NB4 (cell line): Measurements from ENCODE around the gene DAAM2.

ENCODE experiments used
- DNase-seq: peaks from one replicate; pipeline ENCODE4 v3.0.0; 2010; ENCODE audit warnings: low read depth
- H3K4me3 ChIP-seq: one replicate; pipeline ENCODE4 v1.5.1; 2011; ENCODE audit warnings: mild to moderate bottlenecking, low read depth, low read length, moderate library complexity
- MYC ChIP-seq: IDR thresholded peaks from 2 replicates; pipeline ENCODE4 v1.6.1; 2011; ENCODE audit warnings: low read depth, low read length
- POLR2A ChIP-seq: IDR thresholded peaks from 2 replicates; pipeline ENCODE4 v1.6.1; 2011; ENCODE audit warnings: mild to moderate bottlenecking; ENCODE audit not compliant: insufficient read length; ENCODE audit errors: extremely low read depth
- TF ChIP-seq, protein P1 (sequence below): IDR thresholded peaks from 2 replicates; pipeline ENCODE4 v1.6.1; 2011; ENCODE audit warnings: low read depth, low read length
- TF ChIP-seq, protein P2 (sequence below): IDR thresholded peaks from one replicate; pipeline ENCODE4 v1.5.1; 2012; ENCODE audit warnings: low read depth, low read length

Gene DAAM2

DNA sequence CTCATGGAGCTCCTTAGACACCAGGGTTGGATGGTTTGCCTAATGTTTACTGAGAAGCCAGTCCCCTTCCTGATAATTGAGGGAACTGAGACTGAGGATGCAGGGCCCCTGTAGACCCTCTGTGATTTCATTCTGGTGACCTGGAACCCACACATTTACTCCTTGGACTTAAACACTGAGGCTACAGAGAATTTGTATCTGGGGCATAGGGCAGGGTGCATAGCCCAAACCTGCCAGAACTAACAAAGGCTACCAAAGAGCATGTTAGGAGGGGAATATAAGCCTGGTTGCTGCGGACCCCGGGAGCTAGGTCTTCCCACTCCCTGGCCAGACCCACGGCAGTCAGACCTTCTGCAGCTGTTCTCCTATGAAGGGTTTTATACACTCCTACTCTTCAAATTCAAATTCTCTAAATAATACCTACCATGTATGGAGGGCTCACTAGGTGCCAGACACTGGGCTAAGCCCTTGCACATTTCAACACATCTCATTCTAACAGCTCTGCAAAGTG lies 19.7 kb downstream of the DAAM2 start:
- H3K4me3 ChIP-seq: no peak overlapping the region
- no peak for DNase-seq
- no peak for TF ChIP-seq MYC
- TF ChIP-seq, protein P1, sequence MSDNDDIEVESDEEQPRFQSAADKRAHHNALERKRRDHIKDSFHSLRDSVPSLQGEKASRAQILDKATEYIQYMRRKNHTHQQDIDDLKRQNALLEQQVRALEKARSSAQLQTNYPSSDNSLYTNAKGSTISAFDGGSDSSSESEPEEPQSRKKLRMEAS: no peak
- TF ChIP-seq, protein P2, sequence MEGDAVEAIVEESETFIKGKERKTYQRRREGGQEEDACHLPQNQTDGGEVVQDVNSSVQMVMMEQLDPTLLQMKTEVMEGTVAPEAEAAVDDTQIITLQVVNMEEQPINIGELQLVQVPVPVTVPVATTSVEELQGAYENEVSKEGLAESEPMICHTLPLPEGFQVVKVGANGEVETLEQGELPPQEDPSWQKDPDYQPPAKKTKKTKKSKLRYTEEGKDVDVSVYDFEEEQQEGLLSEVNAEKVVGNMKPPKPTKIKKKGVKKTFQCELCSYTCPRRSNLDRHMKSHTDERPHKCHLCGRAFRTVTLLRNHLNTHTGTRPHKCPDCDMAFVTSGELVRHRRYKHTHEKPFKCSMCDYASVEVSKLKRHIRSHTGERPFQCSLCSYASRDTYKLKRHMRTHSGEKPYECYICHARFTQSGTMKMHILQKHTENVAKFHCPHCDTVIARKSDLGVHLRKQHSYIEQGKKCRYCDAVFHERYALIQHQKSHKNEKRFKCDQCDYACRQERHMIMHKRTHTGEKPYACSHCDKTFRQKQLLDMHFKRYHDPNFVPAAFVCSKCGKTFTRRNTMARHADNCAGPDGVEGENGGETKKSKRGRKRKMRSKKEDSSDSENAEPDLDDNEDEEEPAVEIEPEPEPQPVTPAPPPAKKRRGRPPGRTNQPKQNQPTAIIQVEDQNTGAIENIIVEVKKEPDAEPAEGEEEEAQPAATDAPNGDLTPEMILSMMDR: no peak
- no peak for TF ChIP-seq POLR2A

DNA sequence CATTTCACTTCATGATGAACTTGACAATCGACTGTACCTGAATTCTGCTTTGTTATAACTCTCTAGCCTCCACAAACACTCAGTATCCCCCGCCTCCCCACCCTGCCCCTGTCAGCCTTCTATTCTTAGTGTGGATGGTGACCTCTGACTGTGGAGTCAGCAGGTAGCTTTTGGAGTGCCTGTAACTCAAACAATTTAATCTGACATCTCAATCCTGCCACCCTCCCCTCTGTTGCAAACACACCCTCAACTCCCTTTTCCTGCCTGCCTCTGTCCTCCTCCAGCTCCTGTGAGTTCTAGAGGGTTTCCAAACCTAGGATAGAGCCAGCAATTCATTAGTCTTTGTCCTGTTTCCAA lies 20.3 kb downstream of the DAAM2 start:
- DNase-seq: no peak
- H3K4me3 ChIP-seq: no peak overlapping the region
- no peak for TF ChIP-seq POLR2A

DNA sequence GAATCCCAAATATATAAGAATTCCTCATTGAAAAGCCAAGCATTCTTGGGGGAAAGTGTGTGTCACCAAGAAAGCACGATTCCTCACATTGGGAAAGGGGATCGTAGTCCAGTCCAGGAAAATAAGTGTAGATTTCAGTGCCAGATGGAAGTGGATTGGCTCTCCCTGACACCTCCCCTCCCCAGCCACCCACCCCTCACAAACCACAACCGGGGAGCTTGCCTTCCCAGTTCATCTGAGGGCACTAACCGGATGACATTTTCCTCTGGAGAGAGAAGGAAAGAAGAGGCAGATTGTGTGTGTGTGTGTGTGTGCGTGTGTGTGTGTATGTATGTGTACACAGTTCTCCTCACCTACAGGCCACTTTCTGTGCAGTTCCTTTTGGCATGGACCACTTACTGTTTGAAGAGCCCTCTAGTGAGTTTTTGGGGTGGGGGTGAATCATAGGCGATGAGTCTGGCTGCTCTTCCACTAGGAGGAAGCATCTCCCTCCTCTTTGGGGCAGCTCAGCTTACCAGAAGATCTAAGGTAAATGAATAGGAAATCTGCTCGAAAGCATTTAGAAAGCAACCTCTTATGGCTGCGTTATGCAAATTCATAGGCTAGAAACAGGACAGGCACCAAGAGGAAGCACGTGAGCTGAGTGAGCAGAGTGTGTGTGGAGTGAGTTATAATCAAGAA lies 20.8 kb downstream of the DAAM2 start:
- TF ChIP-seq MYC (no peak), POLR2A (no peak)
- TF ChIP-seq, protein P2: no peak
- TF ChIP-seq, protein P1: no peak
- DNase-seq: peak; percentile 12

DNA sequence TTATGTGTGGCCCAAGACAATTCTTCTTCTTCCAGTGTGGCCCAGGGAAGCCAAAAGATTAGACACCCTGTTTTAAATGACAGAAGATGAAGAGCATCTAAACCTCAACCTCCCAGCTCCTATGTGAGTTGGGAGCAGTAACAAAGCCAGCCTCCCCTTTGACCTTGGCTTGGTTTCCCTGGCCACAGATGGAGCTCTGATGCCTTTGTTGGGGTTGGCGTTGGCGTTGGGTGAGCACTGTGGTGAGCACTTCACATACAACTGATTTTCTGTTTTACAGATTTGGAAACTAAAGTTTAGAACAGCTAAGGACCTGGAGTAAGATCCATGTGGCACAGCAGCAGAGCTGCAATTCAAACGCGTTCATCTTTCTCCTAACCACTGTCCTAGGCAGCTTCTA lies 22.1 kb downstream of the DAAM2 start:
- no peak overlapping the region for H3K4me3 ChIP-seq
- DNase-seq: no peak
- TF ChIP-seq MYC (no peak), POLR2A (no peak)
- TF ChIP-seq, protein P2: no peak
- TF ChIP-seq, protein P1: no peak

More for the DNA sequence above, 20.8 kb downstream of the DAAM2 start:
- no peak overlapping the region for H3K4me3 ChIP-seq

DNA sequence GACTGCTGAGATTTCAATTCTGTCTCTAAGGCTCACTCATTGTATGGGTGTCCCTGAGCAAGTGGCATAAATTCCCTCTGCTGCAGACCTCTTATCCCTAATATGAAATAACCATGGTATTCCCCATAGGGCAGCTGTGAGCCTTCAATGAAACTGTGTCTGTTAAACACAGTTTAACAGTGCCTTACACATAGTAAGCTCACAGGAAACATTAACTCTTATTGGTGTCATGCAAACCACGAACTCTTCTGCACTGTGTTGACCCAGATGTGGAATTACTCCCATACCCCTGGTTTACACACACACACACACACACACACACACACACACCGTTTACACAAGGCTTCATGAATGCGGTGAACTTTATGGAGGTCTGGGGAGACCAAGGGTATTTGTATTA lies 23.2 kb downstream of the DAAM2 start:
- TF ChIP-seq MYC (no peak), POLR2A (no peak)
- TF ChIP-seq, protein P1: no peak
- TF ChIP-seq, protein P2: no peak
- no peak overlapping the region for H3K4me3 ChIP-seq
- no peak for DNase-seq

DNA sequence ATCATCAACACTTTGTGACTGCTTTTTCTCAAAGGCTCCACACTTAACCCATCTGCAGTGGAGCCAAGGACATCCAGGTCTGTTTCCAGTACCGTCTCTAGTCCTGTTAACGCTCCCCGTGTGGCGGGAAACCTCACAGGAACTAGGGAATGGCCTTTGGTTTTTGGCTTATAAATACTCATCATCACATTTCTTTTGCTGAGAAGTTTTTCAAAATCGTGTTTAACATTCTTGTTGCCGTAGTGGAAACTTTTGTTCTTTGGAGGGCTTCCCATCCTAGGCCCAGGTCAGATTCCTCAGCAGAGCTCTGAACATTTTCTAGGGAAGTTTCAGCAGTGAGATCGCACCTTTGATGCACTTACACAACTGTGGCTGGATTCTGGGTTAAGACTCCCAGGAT lies 24.6 kb downstream of the DAAM2 start:
- no peak for DNase-seq
- no peak overlapping the region for H3K4me3 ChIP-seq
- TF ChIP-seq, protein P2: no peak
- no peak for TF ChIP-seq POLR2A
- no peak for TF ChIP-seq MYC
- TF ChIP-seq, protein P1: no peak
